Panc1 (cell line): ENCODE data around the gene NNMT. TPM values are rescaled to one million over a fixed set of nuclear protein-coding genes. Genes with fewer than 3 reads are reported as not detected.
A peak's percentile ranks its signal among the peaks of the same experiment; 100 is the strongest.

Experiments
- ATAC-seq: fragments of 200-7000 bp; cut with Tn5 transposase; 2 replicates; pipeline ENCODE4 v1.9.1; 2020; ENCODE audit warnings: mild to moderate bottlenecking, moderate library complexity
- BruUV-seq: library from RNA; stranded (reverse); fragments of 400-500 nt; replicated peaks from 2 replicates; lab custom pipeline; 2021; lab: Mats Ljungman, UMichigan
- CTCF ChIA-PET: fragments of 300-600 bp; sonication (Branson Sonifier 250); formaldehyde crosslinking; loops from one replicate; lab custom pipeline; 2022; ENCODE audit warnings: antibody characterized with exemption; lab: Charles Lee
- POLR2A ChIA-PET: fragments of 300-600 bp; sonication (Branson Sonifier 250); formaldehyde crosslinking; loops from one replicate; lab custom pipeline; 2022; ENCODE audit warnings: antibody characterized with exemption; lab: Charles Lee
- DNase-seq: peaks from one replicate; pipeline ENCODE4 v3.0.0-alpha.2; 2010; ENCODE audit warnings: low read depth, low spot score
- H3K27ac ChIP-seq: 2 replicates; pipeline ENCODE4 v1.5.1; 2011; ENCODE audit warnings: mild to moderate bottlenecking, low read length, inconsistent platforms
- H3K27me3 ChIP-seq: fragments of 200-500 bp; sonication (Bioruptor generic); 2 replicates; pipeline ENCODE4 v1.6.0; 2014; ENCODE audit warnings: low read length, inconsistent platforms; ENCODE audit not compliant: control insufficient read depth, insufficient read depth
- H3K36me3 ChIP-seq: fragments of 200-500 bp; sonication (Bioruptor generic); 2 replicates; pipeline ENCODE4 v1.5.1; 2014; ENCODE audit warnings: inconsistent platforms, mild to moderate bottlenecking, low read length, moderate library complexity; ENCODE audit not compliant: control insufficient read depth, insufficient read depth
- H3K4me1 ChIP-seq: 2 replicates; pipeline ENCODE4 v1.5.1; 2011; ENCODE audit warnings: inconsistent platforms, mild to moderate bottlenecking, low read length, moderate library complexity; ENCODE audit not compliant: control insufficient read depth, insufficient read depth
- H3K4me3 ChIP-seq, 2 experiments: 2 replicates each; pipeline ENCODE4 v1.5.1; 2011 to 2012; ENCODE audit warnings: low read depth in 2 of 2, low read length in 2 of 2, mild to moderate bottlenecking in 2 of 2, inconsistent platforms in 1 of 2, moderate library complexity in 1 of 2
- H3K9me3 ChIP-seq: fragments of 200-500 bp; sonication (Bioruptor generic); 2 replicates; pipeline ENCODE4 v1.5.1; 2014; ENCODE audit warnings: low read depth, mild to moderate bottlenecking, inconsistent platforms, low read length, moderate library complexity; ENCODE audit not compliant: control insufficient read depth, insufficient read depth
- POLR2AphosphoS5 ChIP-seq: IDR thresholded peaks from 2 replicates; pipeline ENCODE4 v1.6.1; 2012; ENCODE audit warnings: mild to moderate bottlenecking, low read depth, low read length, moderate library complexity
- SIN3A ChIP-seq: IDR thresholded peaks from 2 replicates; pipeline ENCODE4 v1.6.1; 2012; ENCODE audit warnings: low read depth, mild to moderate bottlenecking, low read length, moderate library complexity, borderline replicate concordance; ENCODE audit not compliant: insufficient read depth
- TCF7L2 ChIP-seq: IDR thresholded peaks from 2 replicates; pipeline ENCODE4 v1.6.1; 2011; ENCODE audit warnings: mild to moderate bottlenecking, low read depth, low read length, inconsistent platforms
- in situ Hi-C: cut with HindIII; loops from 2 replicates; pipeline ENCODE4 v1.10.0; 2016; ENCODE audit warnings: low sequenced_read_pairs, low pct_unique_long_range_greater_than_20kb
- intact Hi-C: fragments of 100-400 bp; cut with micrococcal nuclease; formaldehyde crosslinking; loops from one replicate; pipeline ENCODE4 v1.10.0; 2022; ENCODE audit not compliant: unreplicated experiment
- total RNA-seq: library from RNA; stranded (reverse); gene quantifications from one replicate; pipeline ENCODE4 v1.2.1, GENCODE V29; 2021; ENCODE audit not compliant: unreplicated experiment
- TF ChIP-seq, protein P1 (sequence below), 2 experiments: IDR thresholded peaks; 2 replicates each; pipeline ENCODE4 v1.6.1; 2011 to 2012; ENCODE audit warnings: low read depth in 2 of 2, control low read depth in 1 of 2, low read length in 1 of 2, mild to moderate bottlenecking in 1 of 2, moderate library complexity in 1 of 2; ENCODE audit not compliant: insufficient read depth in 1 of 2
- TF ChIP-seq, protein P2 (sequence below): fragments of 450-650 bp; IDR thresholded peaks from 2 replicates; pipeline ENCODE4 v1.5.1; 2017; ENCODE audit warnings: mild to moderate bottlenecking

NNMT gene
- total RNA-seq, 1 experiment from 2014 or later, result 1.7 TPM

DNA sequence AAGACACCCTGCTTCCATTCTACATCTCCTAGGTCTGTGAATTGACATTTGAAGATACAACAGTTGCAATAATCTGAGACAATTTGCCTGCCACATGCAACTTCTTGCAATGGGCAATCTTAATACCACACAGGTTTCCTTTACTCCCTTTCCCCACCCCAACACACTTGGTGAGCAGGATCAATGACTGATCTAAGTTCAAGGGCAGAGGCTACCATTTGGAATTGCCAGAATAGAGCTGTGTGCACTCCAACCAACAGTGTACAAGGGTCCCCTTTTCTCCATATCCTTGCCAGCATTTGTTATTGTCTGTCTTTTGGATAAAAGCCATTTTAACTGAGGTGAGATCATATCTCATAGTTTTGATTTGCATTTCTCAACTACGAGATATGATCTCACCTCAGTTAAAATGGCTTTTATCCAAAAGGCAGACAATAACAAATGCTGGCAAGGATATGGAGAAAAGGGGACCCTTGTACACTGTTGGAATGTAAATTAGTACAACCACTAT is 2.9 kb upstream of the NNMT start:
- no peak for ATAC-seq
- DNase-seq, result no peak
- no peaks in the 10 kb centered on the region for H3K4me1 ChIP-seq
- no peak for TF ChIP-seq SIN3A
- TF ChIP-seq TCF7L2, result no peak
- TF ChIP-seq POLR2AphosphoS5, result no peak
- TF ChIP-seq, protein P1, sequence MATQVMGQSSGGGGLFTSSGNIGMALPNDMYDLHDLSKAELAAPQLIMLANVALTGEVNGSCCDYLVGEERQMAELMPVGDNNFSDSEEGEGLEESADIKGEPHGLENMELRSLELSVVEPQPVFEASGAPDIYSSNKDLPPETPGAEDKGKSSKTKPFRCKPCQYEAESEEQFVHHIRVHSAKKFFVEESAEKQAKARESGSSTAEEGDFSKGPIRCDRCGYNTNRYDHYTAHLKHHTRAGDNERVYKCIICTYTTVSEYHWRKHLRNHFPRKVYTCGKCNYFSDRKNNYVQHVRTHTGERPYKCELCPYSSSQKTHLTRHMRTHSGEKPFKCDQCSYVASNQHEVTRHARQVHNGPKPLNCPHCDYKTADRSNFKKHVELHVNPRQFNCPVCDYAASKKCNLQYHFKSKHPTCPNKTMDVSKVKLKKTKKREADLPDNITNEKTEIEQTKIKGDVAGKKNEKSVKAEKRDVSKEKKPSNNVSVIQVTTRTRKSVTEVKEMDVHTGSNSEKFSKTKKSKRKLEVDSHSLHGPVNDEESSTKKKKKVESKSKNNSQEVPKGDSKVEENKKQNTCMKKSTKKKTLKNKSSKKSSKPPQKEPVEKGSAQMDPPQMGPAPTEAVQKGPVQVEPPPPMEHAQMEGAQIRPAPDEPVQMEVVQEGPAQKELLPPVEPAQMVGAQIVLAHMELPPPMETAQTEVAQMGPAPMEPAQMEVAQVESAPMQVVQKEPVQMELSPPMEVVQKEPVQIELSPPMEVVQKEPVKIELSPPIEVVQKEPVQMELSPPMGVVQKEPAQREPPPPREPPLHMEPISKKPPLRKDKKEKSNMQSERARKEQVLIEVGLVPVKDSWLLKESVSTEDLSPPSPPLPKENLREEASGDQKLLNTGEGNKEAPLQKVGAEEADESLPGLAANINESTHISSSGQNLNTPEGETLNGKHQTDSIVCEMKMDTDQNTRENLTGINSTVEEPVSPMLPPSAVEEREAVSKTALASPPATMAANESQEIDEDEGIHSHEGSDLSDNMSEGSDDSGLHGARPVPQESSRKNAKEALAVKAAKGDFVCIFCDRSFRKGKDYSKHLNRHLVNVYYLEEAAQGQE (IDR thresholded peaks at IDR 0.05; ENCODE audit: insufficient read depth in 1 of 2, low read depth in 2 of 2, low read length in 1 of 2), result no peak
- TF ChIP-seq, protein P2, sequence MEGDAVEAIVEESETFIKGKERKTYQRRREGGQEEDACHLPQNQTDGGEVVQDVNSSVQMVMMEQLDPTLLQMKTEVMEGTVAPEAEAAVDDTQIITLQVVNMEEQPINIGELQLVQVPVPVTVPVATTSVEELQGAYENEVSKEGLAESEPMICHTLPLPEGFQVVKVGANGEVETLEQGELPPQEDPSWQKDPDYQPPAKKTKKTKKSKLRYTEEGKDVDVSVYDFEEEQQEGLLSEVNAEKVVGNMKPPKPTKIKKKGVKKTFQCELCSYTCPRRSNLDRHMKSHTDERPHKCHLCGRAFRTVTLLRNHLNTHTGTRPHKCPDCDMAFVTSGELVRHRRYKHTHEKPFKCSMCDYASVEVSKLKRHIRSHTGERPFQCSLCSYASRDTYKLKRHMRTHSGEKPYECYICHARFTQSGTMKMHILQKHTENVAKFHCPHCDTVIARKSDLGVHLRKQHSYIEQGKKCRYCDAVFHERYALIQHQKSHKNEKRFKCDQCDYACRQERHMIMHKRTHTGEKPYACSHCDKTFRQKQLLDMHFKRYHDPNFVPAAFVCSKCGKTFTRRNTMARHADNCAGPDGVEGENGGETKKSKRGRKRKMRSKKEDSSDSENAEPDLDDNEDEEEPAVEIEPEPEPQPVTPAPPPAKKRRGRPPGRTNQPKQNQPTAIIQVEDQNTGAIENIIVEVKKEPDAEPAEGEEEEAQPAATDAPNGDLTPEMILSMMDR, result no peak
- no peak overlapping the region for H3K4me3 ChIP-seq
- in situ Hi-C loops (no loop called here), intact Hi-C loops (no loop called here)
- H3K36me3 ChIP-seq, result no peaks in the 10 kb centered on the region
- ChIA-PET POLR2A (no interaction called here), CTCF (no interaction called here)
- H3K9me3 ChIP-seq, result no peaks in the 10 kb centered on the region
- BruUV-seq, result no TSS peak
- no peak overlapping the region for H3K27ac ChIP-seq
- peaks cover 2% of the 10 kb centered on the region; the same call in 1 of the 2 replicates for H3K27me3 ChIP-seq

DNA sequence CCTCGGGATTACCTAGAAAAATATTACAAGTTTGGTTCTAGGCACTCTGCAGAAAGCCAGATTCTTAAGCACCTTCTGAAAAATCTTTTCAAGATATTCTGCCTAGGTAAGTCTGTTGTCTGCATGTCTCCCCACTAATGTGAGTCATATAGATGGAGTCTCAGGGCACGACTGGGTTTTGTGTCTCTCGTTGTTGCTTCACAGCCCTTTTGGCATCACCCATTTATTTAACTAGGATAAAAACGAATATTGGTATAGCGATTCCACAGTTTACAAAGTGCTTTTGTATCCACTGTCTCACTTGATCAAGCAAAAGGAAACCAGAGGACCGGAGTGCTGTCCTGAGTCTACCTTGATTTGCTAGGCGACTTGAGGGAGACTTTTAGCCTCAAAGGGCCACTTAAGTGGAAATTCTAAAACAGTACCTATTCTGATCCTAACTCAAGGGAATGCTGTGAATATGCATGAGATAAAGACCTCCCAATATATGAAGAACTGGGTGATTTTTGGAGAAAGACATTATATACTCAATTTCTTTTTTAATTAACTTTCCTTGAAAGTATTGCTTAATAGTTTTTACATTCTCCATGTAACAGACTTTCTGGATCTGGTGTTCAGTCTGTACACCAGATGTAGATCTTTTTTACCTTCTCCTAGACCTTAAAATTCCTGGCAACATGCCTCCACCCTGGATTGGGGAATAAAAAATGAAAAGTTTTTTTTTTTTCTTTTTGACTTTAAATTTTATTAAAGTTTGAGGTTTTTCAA is 590 bp downstream of the NNMT start:
- POLR2A ChIA-PET, result no interaction called here
- BruUV-seq, result no TSS peak
- Histone ChIP-seq H3K27ac (no peak overlapping the region), H3K4me3 (peak overlapping the region in 1 of 2 experiments; percentile 23; a peak in 2 of 4 replicates), H3K36me3 (no peaks in the 10 kb centered on the region), H3K4me1 (no peaks in the 10 kb centered on the region), H3K9me3 (no peaks in the 10 kb centered on the region; the same call in 1 of the 2 replicates), H3K27me3 (0 out of 2 replicates have a peak, but pooled peaks cover 2% of the 10 kb centered on the region)
- peak; percentile 38; the same call in 1 of the 2 replicates for ATAC-seq
- TF ChIP-seq TCF7L2 (no peak), POLR2AphosphoS5 (no peak), SIN3A (no peak)
- TF ChIP-seq, protein P1 (IDR thresholded peaks at IDR 0.05; ENCODE audit: insufficient read depth in 1 of 2, low read depth in 2 of 2, low read length in 1 of 2), result no peak
- TF ChIP-seq, protein P2, result no peak
- intact Hi-C loops (no loop called here), in situ Hi-C loops (no loop called here)
- CTCF ChIA-PET, result no interaction called here
- DNase-seq, result no peak
